Measurements from ENCODE around the gene LMNTD1. TPM values are rescaled to one million over a fixed set of nuclear protein-coding genes. Genes with fewer than 3 reads are reported as not detected.

Gene LMNTD1
- total and polyA plus RNA-seq, 2 donors, result 0.14 TPM; not detected in 1

DNA sequence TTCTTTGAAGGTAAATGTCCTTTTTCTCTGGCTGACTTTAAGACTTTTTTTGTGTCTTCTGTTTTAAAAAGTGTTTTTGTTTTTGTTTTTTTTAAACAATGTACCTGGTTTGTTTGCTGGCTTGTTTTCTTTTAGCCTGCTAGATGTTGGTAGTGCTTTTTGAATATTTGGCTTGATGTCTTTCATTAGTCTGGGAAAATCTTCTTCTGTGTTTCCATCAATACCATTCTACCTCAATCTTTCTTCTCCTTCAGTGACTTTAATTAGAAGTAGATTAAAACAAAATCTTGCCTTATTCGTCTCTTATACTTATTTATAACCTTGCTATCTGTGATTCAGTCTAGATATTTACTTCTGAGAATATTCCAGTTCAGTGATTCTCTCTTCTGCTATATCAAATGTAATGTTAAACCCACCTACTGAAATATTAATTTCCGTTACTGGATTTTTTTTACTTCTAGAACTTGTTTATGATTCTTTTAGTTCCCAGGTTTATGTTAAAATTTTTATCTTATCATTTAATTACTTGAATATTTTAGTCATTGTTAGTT, 21.5 kb downstream of the LMNTD1 start:
- no peak overlapping the region for H3K4me3 ChIP-seq (ENCODE audit: low read length in 2 of 2)
- WGBS, result 49% methylated on average over 2 of the region's 2 CpGs
- no peaks in the 10 kb centered on the region for H3K27me3 ChIP-seq (ENCODE audit: control insufficient read depth in 2 of 2, insufficient read depth in 1 of 2, low read length in 1 of 2)
- H3K27ac ChIP-seq (ENCODE audit: low read depth in 1 of 2, low read length in 1 of 2), result no peak overlapping the region
- no peaks in the 10 kb centered on the region for H3K36me3 ChIP-seq (ENCODE audit: control insufficient read depth in 2 of 2, insufficient read depth in 2 of 2, low read length in 1 of 2)
- no peak for DNase-seq (ENCODE audit: low read depth in 6 of 9, low spot score in 9 of 9)
- no peaks in the 10 kb centered on the region for H3K4me1 ChIP-seq (ENCODE audit: control insufficient read depth in 2 of 2, insufficient read depth in 2 of 2, low read length in 2 of 2)
- H3K9me3 ChIP-seq (ENCODE audit: control insufficient read depth in 2 of 2, insufficient read depth in 1 of 2, low read length in 1 of 2), result no peaks in the 10 kb centered on the region

DNA sequence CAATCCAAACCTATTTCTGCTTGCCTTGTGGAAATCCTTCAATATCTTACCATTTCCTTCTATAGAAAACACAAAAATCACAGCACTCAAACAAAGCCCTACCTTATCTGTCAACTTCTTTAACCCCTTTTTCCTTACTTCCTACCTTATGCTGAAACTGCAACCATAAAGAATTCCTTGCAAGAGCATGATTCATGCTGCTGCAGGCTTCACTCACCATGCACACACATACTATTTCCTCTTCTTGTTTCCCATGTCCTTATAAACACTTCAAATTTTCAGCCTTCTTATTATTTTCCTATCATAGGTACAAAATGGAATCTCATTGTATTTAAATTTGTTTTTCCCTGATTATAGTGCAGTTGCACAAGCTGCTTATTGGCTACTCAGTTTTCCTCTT, 23.3 kb downstream of the LMNTD1 start:
- no peaks in the 10 kb centered on the region for H3K27me3 ChIP-seq (ENCODE audit: control insufficient read depth in 2 of 2, insufficient read depth in 1 of 2, low read length in 1 of 2)
- H3K9me3 ChIP-seq (ENCODE audit: control insufficient read depth in 2 of 2, insufficient read depth in 1 of 2, low read length in 1 of 2), result no peaks in the 10 kb centered on the region
- H3K4me3 ChIP-seq (ENCODE audit: low read length in 2 of 2), result no peak overlapping the region
- H3K27ac ChIP-seq (ENCODE audit: low read depth in 1 of 2, low read length in 1 of 2), result no peak overlapping the region
- no peaks in the 10 kb centered on the region for H3K36me3 ChIP-seq (ENCODE audit: control insufficient read depth in 2 of 2, insufficient read depth in 2 of 2, low read length in 1 of 2)
- no peaks in the 10 kb centered on the region for H3K4me1 ChIP-seq (ENCODE audit: control insufficient read depth in 2 of 2, insufficient read depth in 2 of 2, low read length in 2 of 2)
- no peak for DNase-seq (ENCODE audit: low read depth in 6 of 9, low spot score in 9 of 9)

DNA sequence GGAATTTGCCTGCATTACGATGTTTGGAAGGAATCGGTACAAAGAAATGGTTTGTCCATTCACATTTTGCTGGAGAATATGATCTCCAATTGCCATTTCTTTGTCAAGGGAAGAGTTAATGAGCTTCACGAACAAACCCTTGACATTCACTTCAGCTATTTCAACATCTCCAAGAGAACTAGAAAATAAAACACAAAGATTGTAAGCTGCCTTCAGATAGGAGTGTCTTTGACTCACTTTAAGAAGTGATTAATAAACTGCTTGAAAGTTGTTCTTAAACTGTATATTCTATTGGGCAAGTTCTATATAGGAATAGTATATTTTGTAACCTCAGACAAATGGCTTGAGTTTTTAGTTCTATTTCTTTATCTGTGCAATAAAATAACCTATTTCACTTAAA, 26.3 kb downstream of the LMNTD1 start:
- H3K27ac ChIP-seq (ENCODE audit: low read depth in 1 of 2, low read length in 1 of 2), result no peak overlapping the region
- no peaks in the 10 kb centered on the region for H3K36me3 ChIP-seq (ENCODE audit: control insufficient read depth in 2 of 2, insufficient read depth in 2 of 2, low read length in 1 of 2)
- no peaks in the 10 kb centered on the region for H3K27me3 ChIP-seq (ENCODE audit: control insufficient read depth in 2 of 2, insufficient read depth in 1 of 2, low read length in 1 of 2)
- no peaks in the 10 kb centered on the region for H3K4me1 ChIP-seq (ENCODE audit: control insufficient read depth in 2 of 2, insufficient read depth in 2 of 2, low read length in 2 of 2)
- no peak overlapping the region for H3K4me3 ChIP-seq (ENCODE audit: low read length in 2 of 2)
- no peaks in the 10 kb centered on the region for H3K9me3 ChIP-seq (ENCODE audit: control insufficient read depth in 2 of 2, insufficient read depth in 1 of 2, low read length in 1 of 2)
- DNase-seq (ENCODE audit: low read depth in 6 of 9, low spot score in 9 of 9), result no peak
- WGBS, result 96% methylated on average over 3 of the region's 3 CpGs

DNA sequence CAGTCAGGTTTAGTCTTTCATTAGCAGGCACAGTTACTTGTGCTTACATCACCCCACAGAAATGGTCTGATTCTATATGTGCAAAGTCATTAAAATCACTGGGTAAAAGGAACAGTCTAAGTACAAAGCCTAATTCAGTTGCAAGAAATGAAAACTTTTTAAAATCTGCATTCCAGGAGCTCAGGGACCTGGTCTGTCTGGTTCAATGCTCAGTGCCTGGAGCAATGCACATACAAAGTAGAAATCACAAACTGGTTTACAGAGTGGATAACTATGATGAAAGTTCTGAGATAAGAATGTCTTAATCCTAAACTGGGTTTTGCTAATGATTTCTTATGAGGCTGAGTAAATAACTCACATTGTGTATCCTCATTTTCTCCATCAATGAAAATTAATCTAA, 28.7 kb downstream of the LMNTD1 start:
- no peaks in the 10 kb centered on the region for H3K4me1 ChIP-seq (ENCODE audit: control insufficient read depth in 2 of 2, insufficient read depth in 2 of 2, low read length in 2 of 2)
- no peak overlapping the region for H3K4me3 ChIP-seq (ENCODE audit: low read length in 2 of 2)
- no peaks in the 10 kb centered on the region for H3K36me3 ChIP-seq (ENCODE audit: control insufficient read depth in 2 of 2, insufficient read depth in 2 of 2, low read length in 1 of 2)
- no peaks in the 10 kb centered on the region for H3K27me3 ChIP-seq (ENCODE audit: control insufficient read depth in 2 of 2, insufficient read depth in 1 of 2, low read length in 1 of 2)
- no peaks in the 10 kb centered on the region for H3K9me3 ChIP-seq (ENCODE audit: control insufficient read depth in 2 of 2, insufficient read depth in 1 of 2, low read length in 1 of 2)
- no peak overlapping the region for H3K27ac ChIP-seq (ENCODE audit: low read depth in 1 of 2, low read length in 1 of 2)
- DNase-seq (ENCODE audit: low read depth in 6 of 9, low spot score in 9 of 9), result no peak

DNA sequence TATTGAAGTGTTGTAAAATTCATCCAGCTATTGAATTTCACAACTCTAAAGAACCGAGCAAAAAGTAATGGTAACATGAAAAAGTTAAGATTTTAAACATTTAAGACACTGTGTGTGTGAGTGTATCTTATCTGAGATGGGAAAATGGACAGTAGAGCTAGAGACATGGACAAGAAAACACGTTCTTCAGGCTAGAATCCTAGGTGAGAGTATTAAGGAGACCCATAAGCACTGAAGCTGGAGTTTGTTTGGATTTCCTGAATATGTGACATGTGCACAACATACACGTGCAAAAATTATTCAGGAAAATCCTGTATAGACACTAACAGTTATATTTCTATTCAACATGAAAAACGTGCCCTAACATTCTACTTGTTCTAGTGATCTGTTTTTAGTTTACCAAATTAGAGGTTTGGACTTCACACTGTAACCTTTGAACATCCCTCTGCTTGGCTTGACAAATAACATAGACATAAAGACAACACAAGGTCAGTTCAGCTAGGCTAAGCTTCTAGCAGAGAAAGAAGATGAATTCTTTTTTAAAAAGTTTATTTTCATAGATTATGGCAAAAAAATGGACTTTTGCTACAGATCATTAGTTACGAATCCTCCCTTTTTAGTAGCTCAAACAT, 31.3 kb downstream of the LMNTD1 start:
- no peaks in the 10 kb centered on the region for H3K27me3 ChIP-seq (ENCODE audit: control insufficient read depth in 2 of 2, insufficient read depth in 1 of 2, low read length in 1 of 2)
- DNase-seq (ENCODE audit: low read depth in 6 of 9, low spot score in 9 of 9), result no peak
- 93% methylated on average over 5 of the region's 5 CpGs for WGBS
- no peak overlapping the region for H3K4me3 ChIP-seq (ENCODE audit: low read length in 2 of 2)
- no peaks in the 10 kb centered on the region for H3K9me3 ChIP-seq (ENCODE audit: control insufficient read depth in 2 of 2, insufficient read depth in 1 of 2, low read length in 1 of 2)
- no peaks in the 10 kb centered on the region for H3K4me1 ChIP-seq (ENCODE audit: control insufficient read depth in 2 of 2, insufficient read depth in 2 of 2, low read length in 2 of 2)
- H3K36me3 ChIP-seq (ENCODE audit: control insufficient read depth in 2 of 2, insufficient read depth in 2 of 2, low read length in 1 of 2), result no peaks in the 10 kb centered on the region
- no peak overlapping the region for H3K27ac ChIP-seq (ENCODE audit: low read depth in 1 of 2, low read length in 1 of 2)

DNA sequence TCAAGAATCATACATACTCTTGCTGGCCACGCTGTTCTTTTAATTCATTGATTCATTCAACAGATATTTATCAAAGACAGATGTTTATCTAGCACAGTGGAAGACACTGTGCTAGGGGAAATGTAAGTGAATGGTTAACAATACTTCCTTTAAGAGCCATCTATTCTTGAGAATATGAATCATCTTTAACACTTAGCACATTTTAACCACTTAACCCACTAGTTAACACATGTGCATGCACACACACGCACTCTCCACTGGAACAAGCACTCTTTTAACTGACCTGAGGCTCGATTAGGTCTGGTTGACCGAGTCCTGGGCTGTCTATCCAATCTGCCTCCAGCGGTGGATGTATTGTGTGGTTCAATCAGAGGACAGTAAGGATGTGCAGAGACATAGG, 34.6 kb downstream of the LMNTD1 start:
- H3K9me3 ChIP-seq (ENCODE audit: control insufficient read depth in 2 of 2, insufficient read depth in 1 of 2, low read length in 1 of 2), result no peaks in the 10 kb centered on the region
- DNase-seq (ENCODE audit: low read depth in 6 of 9, low spot score in 9 of 9), result no peak
- no peak overlapping the region for H3K4me3 ChIP-seq (ENCODE audit: low read length in 2 of 2)
- H3K27ac ChIP-seq (ENCODE audit: low read depth in 1 of 2, low read length in 1 of 2), result no peak overlapping the region
- no peaks in the 10 kb centered on the region for H3K4me1 ChIP-seq (ENCODE audit: control insufficient read depth in 2 of 2, insufficient read depth in 2 of 2, low read length in 2 of 2)
- no peaks in the 10 kb centered on the region for H3K36me3 ChIP-seq (ENCODE audit: control insufficient read depth in 2 of 2, insufficient read depth in 2 of 2, low read length in 1 of 2)
- no peaks in the 10 kb centered on the region for H3K27me3 ChIP-seq (ENCODE audit: control insufficient read depth in 2 of 2, insufficient read depth in 1 of 2, low read length in 1 of 2)
- 94% methylated on average over 5 of the region's 5 CpGs for WGBS

DNA sequence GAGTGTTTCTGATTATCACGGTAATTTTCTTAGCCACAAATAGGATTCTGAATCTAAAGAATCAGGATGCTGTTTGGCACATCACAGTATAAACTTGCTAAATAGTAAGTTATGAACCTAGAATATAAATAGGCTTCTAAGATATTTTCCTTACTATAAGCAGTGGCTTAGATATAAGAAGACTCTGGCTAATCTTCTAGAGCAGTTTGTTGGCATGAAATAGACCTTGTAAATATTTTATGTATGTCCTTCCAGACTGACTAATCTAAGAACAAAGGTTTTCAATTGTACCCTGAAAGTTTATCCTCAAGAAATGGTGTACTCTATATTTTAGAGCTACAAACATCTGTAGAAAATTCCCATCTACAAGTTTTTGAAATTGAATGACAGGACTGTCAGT, 48.3 kb downstream of the LMNTD1 start:
- H3K9me3 ChIP-seq (ENCODE audit: control insufficient read depth in 2 of 2, insufficient read depth in 1 of 2, low read length in 1 of 2), result no peaks in the 10 kb centered on the region
- no peaks in the 10 kb centered on the region for H3K27me3 ChIP-seq (ENCODE audit: control insufficient read depth in 2 of 2, insufficient read depth in 1 of 2, low read length in 1 of 2)
- no peak overlapping the region for H3K4me3 ChIP-seq (ENCODE audit: low read length in 2 of 2)
- H3K36me3 ChIP-seq (ENCODE audit: control insufficient read depth in 2 of 2, insufficient read depth in 2 of 2, low read length in 1 of 2), result no peaks in the 10 kb centered on the region
- H3K27ac ChIP-seq (ENCODE audit: low read depth in 1 of 2, low read length in 1 of 2), result no peak overlapping the region
- no peak for DNase-seq (ENCODE audit: low read depth in 6 of 9, low spot score in 9 of 9)
- 99% methylated on average over 1 of the region's 1 CpG for WGBS
- H3K4me1 ChIP-seq (ENCODE audit: control insufficient read depth in 2 of 2, insufficient read depth in 2 of 2, low read length in 2 of 2), result no peaks in the 10 kb centered on the region

DNA sequence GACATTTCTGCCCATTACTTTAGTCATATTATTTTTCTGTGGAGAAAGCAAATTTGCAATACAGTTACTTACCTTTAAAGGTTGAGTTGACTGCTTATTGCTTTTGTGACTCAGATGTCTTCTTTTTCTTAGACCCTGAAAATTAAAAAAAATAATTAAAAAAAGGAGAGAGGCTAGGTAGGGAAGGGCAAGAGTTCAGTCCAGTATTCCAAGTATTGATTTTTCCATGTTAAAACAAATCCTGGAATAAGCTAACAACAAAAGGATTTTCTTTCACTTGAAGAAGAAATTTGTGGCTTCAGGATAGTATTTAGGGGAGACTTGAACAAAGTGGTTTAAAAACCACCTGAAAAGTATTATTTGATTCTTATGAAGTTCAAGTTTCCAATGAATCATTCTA, 49.4 kb downstream of the LMNTD1 start:
- no peaks in the 10 kb centered on the region for H3K27me3 ChIP-seq (ENCODE audit: control insufficient read depth in 2 of 2, insufficient read depth in 1 of 2, low read length in 1 of 2)
- H3K36me3 ChIP-seq (ENCODE audit: control insufficient read depth in 2 of 2, insufficient read depth in 2 of 2, low read length in 1 of 2), result no peaks in the 10 kb centered on the region
- H3K4me1 ChIP-seq (ENCODE audit: control insufficient read depth in 2 of 2, insufficient read depth in 2 of 2, low read length in 2 of 2), result no peaks in the 10 kb centered on the region
- H3K27ac ChIP-seq (ENCODE audit: low read depth in 1 of 2, low read length in 1 of 2), result no peak overlapping the region
- no peak overlapping the region for H3K4me3 ChIP-seq (ENCODE audit: low read length in 2 of 2)
- no peak for DNase-seq (ENCODE audit: low read depth in 6 of 9, low spot score in 9 of 9)
- no peaks in the 10 kb centered on the region for H3K9me3 ChIP-seq (ENCODE audit: control insufficient read depth in 2 of 2, insufficient read depth in 1 of 2, low read length in 1 of 2)

DNA sequence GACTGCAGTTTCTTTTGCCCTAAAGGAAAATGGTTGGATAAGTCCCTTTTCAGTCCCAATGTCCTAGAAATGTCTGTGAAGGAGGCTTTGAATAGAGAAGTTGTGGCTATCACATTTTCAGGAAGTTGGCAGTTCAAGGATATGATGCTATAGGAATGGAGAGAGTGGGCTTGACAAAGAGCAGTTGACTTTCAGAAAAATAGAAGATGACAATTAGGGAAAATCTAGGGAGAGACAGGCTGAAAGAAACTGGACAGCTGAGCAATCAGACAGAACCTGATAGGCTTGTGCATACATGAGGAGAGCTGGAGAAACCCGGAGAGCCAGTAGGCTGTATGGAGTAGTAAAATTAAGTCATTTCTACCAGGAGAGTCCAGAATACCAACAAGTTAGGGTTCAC, 50.5 kb downstream of the LMNTD1 start:
- Histone ChIP-seq H3K4me3 (ENCODE audit: low read length in 2 of 2) (no peak overlapping the region), H3K4me1 (ENCODE audit: control insufficient read depth in 2 of 2, insufficient read depth in 2 of 2, low read length in 2 of 2) (no peaks in the 10 kb centered on the region)
- 97% methylated on average over 1 of the region's 1 CpG for WGBS

DNA sequence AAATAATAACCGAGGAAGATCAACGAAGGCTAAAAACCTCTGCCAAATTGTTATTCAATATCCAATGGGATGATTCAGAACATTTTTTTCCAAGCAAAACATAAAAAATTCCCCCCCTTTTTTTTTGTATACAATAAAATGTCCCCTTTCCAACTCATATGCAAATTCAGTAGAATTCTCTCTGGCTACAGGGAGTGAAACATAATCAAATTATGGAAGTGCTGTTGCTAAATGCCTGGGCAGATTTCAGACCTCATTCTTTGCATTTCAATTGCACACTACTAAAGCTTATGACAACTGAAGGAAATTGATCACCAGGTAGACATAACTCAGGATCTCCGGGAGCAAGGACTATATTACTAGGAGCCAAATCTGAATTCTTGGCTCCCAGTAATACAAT, 51.0 kb downstream of the LMNTD1 start:
- H3K36me3 ChIP-seq (ENCODE audit: control insufficient read depth in 2 of 2, insufficient read depth in 2 of 2, low read length in 1 of 2), result no peaks in the 10 kb centered on the region
- no peaks in the 10 kb centered on the region for H3K27me3 ChIP-seq (ENCODE audit: control insufficient read depth in 2 of 2, insufficient read depth in 1 of 2, low read length in 1 of 2)
- WGBS, result 92% methylated on average over 3 of the region's 3 CpGs
- H3K9me3 ChIP-seq (ENCODE audit: control insufficient read depth in 2 of 2, insufficient read depth in 1 of 2, low read length in 1 of 2), result peaks cover 0 to 3% of the 10 kb centered on the region in 2 donors
- H3K27ac ChIP-seq (ENCODE audit: low read depth in 1 of 2, low read length in 1 of 2), result no peak overlapping the region
- no peak for DNase-seq (ENCODE audit: low read depth in 6 of 9, low spot score in 9 of 9)
- no peak overlapping the region for H3K4me3 ChIP-seq (ENCODE audit: low read length in 2 of 2)
- H3K4me1 ChIP-seq (ENCODE audit: control insufficient read depth in 2 of 2, insufficient read depth in 2 of 2, low read length in 2 of 2), result no peaks in the 10 kb centered on the region

More for the DNA sequence above, 50.5 kb downstream of the LMNTD1 start:
- Histone ChIP-seq H3K36me3 (ENCODE audit: control insufficient read depth in 2 of 2, insufficient read depth in 2 of 2, low read length in 1 of 2) (no peaks in the 10 kb centered on the region), H3K27ac (ENCODE audit: low read depth in 1 of 2, low read length in 1 of 2) (no peak overlapping the region), H3K27me3 (ENCODE audit: control insufficient read depth in 2 of 2, insufficient read depth in 1 of 2, low read length in 1 of 2) (no peaks in the 10 kb centered on the region), H3K9me3 (ENCODE audit: control insufficient read depth in 2 of 2, insufficient read depth in 1 of 2, low read length in 1 of 2) (no peaks in the 10 kb centered on the region)
- DNase-seq (ENCODE audit: low read depth in 6 of 9, low spot score in 9 of 9), result no peak

All from thymus (tissue), 11 donors.